Endothelial cell of umbilical vein (primary cell): ENCODE measurements around the gene SMURF1.

ENCODE experiments used
- EZH2 ChIP-seq: IDR thresholded peaks from 2 replicates; pipeline ENCODE4 v1.6.1; 2012; ENCODE audit warnings: borderline replicate concordance, low read depth, mild to moderate bottlenecking, moderate library complexity, low read length, inconsistent platforms; ENCODE audit not compliant: severe bottlenecking
- GATA2 ChIP-seq: IDR thresholded peaks from 2 replicates; pipeline ENCODE4 v1.7.0; 2011; ENCODE audit warnings: low read depth, mild to moderate bottlenecking, moderate library complexity, mixed read lengths, low read length; ENCODE audit not compliant: insufficient read length, insufficient read depth
- MYC ChIP-seq: IDR thresholded peaks from one replicate; pipeline ENCODE4 v1.6.1; 2011; ENCODE audit warnings: mild to moderate bottlenecking, low read depth, low read length
- POLR2A ChIP-seq: IDR thresholded peaks from 2 replicates; pipeline ENCODE4 v1.6.1; 2012; ENCODE audit warnings: low read depth, mild to moderate bottlenecking, control low read depth, low read length
- POLR2AphosphoS5 ChIP-seq: IDR thresholded peaks from 2 replicates; pipeline ENCODE4 v1.6.1; 2012; ENCODE audit warnings: low read depth, mild to moderate bottlenecking, control low read depth, low read length, moderate library complexity; ENCODE audit not compliant: insufficient read depth
- TF ChIP-seq, protein P1 (sequence below), 2 donors: IDR thresholded peaks; 1 replicate in 1 of 2; 2 replicates in 1 of 2; pipeline ENCODE4 v1.5.1; 2011; ENCODE audit warnings: low read length in 2 of 2, mild to moderate bottlenecking in 2 of 2, moderate library complexity in 2 of 2, control low read depth in 1 of 2, inconsistent platforms in 1 of 2, low read depth in 1 of 2; ENCODE audit not compliant: insufficient read depth in 1 of 2; ENCODE audit errors: extremely low read depth in 1 of 2
- TF ChIP-seq, protein P2 (sequence below): IDR thresholded peaks from 2 replicates; pipeline ENCODE4 v1.6.1; 2011; ENCODE audit not compliant: insufficient read depth, insufficient read length

DNA sequence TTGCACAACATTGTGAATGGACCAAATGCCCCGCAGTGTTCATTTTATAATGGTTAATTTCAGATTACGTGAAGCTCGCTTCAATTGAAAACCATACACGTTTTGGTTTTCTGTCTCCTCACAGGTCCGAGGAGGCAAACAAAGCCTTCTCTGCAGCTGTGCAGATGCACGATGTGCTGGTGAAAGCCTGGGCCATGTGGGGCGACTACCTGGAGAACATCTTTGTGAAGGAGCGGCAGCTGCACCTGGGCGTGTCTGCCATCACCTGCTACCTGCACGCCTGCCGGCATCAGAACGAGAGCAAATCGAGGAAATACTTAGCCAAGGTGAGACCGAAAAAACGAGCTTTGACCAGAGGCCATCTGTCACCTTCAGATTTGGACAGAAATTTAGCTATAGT is 155.3 kb downstream of the SMURF1 start:
- TF ChIP-seq POLR2AphosphoS5 (no peak), MYC (no peak), EZH2 (no peak), POLR2A (no peak), GATA2 (no peak)
- TF ChIP-seq, protein P1, sequence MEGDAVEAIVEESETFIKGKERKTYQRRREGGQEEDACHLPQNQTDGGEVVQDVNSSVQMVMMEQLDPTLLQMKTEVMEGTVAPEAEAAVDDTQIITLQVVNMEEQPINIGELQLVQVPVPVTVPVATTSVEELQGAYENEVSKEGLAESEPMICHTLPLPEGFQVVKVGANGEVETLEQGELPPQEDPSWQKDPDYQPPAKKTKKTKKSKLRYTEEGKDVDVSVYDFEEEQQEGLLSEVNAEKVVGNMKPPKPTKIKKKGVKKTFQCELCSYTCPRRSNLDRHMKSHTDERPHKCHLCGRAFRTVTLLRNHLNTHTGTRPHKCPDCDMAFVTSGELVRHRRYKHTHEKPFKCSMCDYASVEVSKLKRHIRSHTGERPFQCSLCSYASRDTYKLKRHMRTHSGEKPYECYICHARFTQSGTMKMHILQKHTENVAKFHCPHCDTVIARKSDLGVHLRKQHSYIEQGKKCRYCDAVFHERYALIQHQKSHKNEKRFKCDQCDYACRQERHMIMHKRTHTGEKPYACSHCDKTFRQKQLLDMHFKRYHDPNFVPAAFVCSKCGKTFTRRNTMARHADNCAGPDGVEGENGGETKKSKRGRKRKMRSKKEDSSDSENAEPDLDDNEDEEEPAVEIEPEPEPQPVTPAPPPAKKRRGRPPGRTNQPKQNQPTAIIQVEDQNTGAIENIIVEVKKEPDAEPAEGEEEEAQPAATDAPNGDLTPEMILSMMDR (IDR thresholded peaks at IDR 0.05; ENCODE audit: extremely low read depth in 1 of 2, insufficient read depth in 1 of 2, low read depth in 1 of 2, low read length in 2 of 2) = no peak
- TF ChIP-seq, protein P2, sequence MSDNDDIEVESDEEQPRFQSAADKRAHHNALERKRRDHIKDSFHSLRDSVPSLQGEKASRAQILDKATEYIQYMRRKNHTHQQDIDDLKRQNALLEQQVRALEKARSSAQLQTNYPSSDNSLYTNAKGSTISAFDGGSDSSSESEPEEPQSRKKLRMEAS = no peak
